GM18867 (cell line): Measurements from ENCODE around the gene HJV.

Experiments used
- ATAC-seq: cut with Tn5 transposase; IDR thresholded peaks from one replicate; pipeline ENCODE4 v1.9.1; 2021; ENCODE audit warnings: mild to moderate bottlenecking, moderate library complexity; ENCODE audit not compliant: unreplicated experiment

The HJV gene

GRCh38 chr1:145994391-145995120 is 27.0 kb downstream of the HJV start:
- no peak for ATAC-seq

- no peak for ATAC-seq
These were observed 27.7 kb downstream of the HJV start for GRCh38 chr1:145993618-145994390.

- no peak for ATAC-seq
These were observed 28.4 kb downstream of the HJV start for GRCh38 chr1:145992958-145993617.

- no peak for ATAC-seq
These were observed 29.0 kb downstream of the HJV start for GRCh38 chr1:145992502-145992936.

GRCh38 chr1:145991735-145992412 is 29.7 kb downstream of the HJV start:
- no peak for ATAC-seq

- ATAC-seq, result no peak
These were observed 31.2 kb downstream of the HJV start for GRCh38 chr1:145990249-145990855.

- ATAC-seq, result no peak
These were observed 32.8 kb downstream of the HJV start for GRCh38 chr1:145988773-145989172.

- no peak for ATAC-seq
These were observed 33.6 kb downstream of the HJV start for GRCh38 chr1:145987926-145988325.

- no peak for ATAC-seq
These were observed 35.0 kb downstream of the HJV start for GRCh38 chr1:145986551-145986950.

GRCh38 chr1:145985502-145986439 is 35.8 kb downstream of the HJV start:
- ATAC-seq, result no peak

- no peak for ATAC-seq
These were observed 36.4 kb downstream of the HJV start for GRCh38 chr1:145985129-145985501.

GRCh38 chr1:145983960-145984830 is 37.3 kb downstream of the HJV start:
- no peak for ATAC-seq

- ATAC-seq, result no peak
These were observed 38.3 kb downstream of the HJV start for GRCh38 chr1:145983206-145983675.

GRCh38 chr1:145982010-145982723 is 39.4 kb downstream of the HJV start:
- ATAC-seq, result no peak

GRCh38 chr1:145980457-145980994 is 41.0 kb downstream of the HJV start:
- ATAC-seq, result no peak

- ATAC-seq, result peak; percentile 30
These were observed 41.6 kb downstream of the HJV start for GRCh38 chr1:145979746-145980456.
